GM12892 (cell line): ENCODE measurements around the gene P2RX1.

Experiments
- POLR2A ChIP-seq: IDR thresholded peaks from 2 replicates; pipeline ENCODE4 v1.6.1; 2011; ENCODE audit warnings: low read depth, low read length, control low read depth
- POLR2AphosphoS5 ChIP-seq: IDR thresholded peaks from 2 replicates; pipeline ENCODE4 v1.6.1; 2011; ENCODE audit warnings: low read depth, low read length, control low read depth
- TAF1 ChIP-seq: IDR thresholded peaks from 2 replicates; pipeline ENCODE4 v1.6.1; 2011; ENCODE audit warnings: low read depth, mild to moderate bottlenecking, control low read depth, low read length, borderline replicate concordance

DNA sequence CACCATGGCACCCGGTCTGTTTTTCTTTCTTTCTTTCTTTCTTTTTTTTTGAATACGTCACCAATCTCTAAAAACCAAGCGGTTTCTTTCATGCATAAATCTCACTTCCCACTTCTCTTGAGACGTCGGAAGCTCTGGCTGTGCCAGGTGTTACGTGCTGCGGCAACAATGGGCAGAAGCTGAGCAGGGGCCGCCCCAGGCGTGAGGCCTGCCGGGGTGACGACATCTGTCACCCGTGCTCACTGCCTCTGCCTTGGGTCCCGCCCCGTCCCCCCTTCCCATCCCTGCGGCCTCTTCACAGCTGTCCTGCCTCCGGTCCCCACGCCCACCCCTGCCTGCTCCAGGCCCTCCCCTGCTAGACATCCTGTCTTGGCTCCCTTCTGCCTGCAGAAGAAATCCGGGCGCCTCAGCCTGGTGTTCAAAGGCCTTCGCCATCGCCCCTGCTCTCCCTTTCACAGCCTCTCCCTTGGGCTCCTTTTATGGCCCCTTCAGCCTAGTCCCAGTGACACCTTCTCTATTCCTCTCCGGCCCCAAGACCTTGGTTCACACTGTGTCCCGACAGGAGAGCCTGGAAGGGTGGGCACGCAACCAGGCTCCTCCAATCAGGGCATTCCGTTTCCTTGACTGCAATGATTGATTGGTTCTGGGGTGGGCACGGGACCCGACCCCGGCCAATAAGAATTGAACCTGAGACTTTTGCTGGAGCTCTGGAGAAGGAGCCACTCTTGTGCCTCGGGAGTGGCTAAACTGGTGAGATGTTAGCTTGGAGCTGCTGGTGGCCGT, 4.8 kb downstream of the P2RX1 start:
- TF ChIP-seq TAF1: no peak
- no peak for TF ChIP-seq POLR2AphosphoS5
- TF ChIP-seq POLR2A: no peak
